Measurements from ENCODE around the gene SLC16A9.
"Not testable (repeated sequence)": the region's sequence is repeated elsewhere in the genome, so short reads cannot be mapped to it uniquely, and the experiment has no call there.

The SLC16A9 gene

DNA sequence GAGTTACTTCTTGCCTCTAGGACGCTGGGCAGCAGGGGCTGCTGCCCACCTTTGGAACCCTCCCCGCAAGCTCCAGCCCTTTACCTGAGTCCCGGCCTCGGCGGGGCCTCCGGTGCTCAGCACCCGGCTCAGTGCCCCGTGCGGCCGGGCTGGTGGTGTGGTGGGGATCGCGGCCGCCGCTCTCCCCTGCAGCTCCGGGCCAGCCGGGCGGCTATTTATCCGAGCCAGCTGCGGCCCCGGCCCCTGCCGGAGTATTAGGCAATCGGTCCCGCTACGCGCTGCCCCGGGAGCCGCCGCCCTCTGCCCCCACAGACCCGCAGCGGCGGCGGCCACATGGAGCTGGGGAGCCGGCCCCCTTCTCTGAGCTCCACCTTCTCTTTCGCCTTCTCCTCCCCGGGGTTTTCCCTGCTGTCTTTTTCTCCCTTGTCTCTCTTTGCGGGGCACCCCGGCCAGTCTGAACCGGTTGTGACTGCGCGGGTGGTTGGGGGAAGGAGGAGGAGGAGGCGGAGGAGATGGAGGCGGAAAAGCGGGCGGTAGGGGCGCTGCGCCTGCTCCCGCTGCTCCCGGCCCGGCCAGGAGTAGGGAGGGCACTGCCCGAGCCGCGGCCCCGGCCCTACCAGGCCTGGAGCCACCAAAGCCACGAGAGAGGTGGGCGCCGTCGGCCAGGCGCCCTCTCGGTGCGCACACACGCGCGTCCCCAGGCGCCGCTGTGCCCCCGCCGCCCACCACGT lies at the start of gene SLC16A9:
Gene SLC16A9, minus strand, starts transcription at position 456 of the 731 bp plus-strand sequence. CDS start 25,559 bp downstream, outside the sequence.
- DNase-seq: peak; percentile 66

DNA sequence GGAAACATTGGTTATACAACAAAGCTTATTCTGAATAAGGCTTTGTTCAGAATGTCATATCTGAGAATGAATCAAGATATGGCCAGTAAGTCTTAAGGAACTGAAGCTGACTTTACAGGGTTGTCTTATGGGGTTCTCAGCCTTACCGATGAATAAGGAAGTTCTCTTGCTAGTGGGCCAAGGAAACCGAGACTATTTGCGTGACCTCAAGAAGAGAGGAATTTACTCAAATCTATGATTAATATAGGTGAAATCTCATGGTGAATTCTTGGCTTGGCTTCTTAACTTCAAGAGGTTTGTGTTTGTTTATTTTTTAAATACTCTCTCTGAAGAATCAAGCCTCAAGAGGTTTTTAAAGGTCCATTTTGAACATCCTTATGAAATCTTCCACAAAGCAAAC lies 48.3 kb upstream of the SLC16A9 start:
- DNase-seq: no peak

DNA sequence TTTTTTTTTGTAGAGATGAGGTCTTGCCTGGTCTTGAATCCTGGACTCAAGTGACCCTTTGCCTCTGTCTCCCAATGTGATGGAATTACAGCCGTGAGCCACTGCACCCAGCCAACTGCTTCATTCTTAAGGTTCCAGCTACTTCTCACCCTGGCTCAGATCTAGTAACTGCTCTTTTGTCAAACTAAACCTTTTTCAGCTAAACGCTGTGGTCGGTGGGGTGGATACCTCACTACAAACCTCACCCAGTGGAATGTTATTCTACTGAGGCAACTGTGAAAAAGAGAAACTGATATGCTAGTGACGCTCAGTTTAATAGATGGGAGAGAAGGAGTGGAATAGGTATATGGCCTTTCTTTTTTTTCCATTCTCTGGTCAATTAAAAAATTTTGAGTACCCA lies 45.3 kb upstream of the SLC16A9 start:
- no peak for DNase-seq

- DNase-seq: no peak
Measured at GRCh38 chr10:59753267-59753666, 43.6 kb upstream of the SLC16A9 start, which contains the start of gene MRLN. TSS of gene MRLN (minus strand) at chr10:59753455.

- no peak for DNase-seq
Measured at GRCh38 chr10:59752278-59752940, 42.8 kb upstream of the SLC16A9 start.

- no peak for DNase-seq
Measured at GRCh38 chr10:59750155-59750945, 40.7 kb upstream of the SLC16A9 start.

GRCh38 chr10:59748834-59749233 lies 39.2 kb upstream of the SLC16A9 start:
- no peak for DNase-seq

- DNase-seq: no peak
Measured at GRCh38 chr10:59745163-59745650, 35.6 kb upstream of the SLC16A9 start.

DNA sequence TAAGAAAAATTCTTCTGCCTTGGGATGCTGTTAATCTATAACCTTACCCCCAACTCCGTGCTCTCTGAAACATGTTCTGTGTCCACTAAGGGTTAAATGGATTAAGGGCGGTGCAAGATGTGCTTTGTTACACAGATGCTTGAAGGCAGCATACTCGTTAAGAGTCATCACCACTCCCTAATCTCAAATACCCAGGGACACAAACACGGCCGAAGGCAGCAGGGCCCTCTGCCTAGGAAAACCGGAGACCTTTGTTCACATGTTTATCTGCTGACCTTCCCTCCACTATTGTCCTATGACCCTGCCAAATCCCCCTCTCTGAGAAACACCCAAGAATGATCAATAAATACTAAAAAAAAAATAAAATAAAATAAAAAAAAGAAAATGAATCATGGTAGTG lies 35.1 kb upstream of the SLC16A9 start:
- DNase-seq: not testable (repeated sequence)

- DNase-seq: not testable (repeated sequence)
Measured at GRCh38 chr10:59744156-59744555, 34.5 kb upstream of the SLC16A9 start.

DNA sequence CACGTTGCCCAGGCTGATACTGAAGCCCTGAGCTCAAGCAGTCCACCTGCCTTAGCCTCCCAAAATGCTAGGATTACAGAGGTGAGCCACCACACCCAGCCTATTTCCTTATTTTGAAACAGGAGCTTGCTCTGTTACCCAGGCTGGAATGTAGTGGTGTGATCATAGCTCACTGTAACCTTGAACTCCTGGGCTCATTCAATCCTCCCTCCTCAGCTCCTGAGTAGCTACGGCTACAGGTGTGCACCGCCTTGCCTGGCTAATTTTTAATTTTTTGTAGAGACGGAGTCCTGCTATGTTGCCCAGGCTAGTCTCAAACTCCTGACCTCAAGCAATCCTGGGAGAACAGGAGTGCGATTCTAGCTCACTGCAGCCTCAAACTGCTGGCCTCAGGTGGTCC lies 31.9 kb upstream of the SLC16A9 start:
- no peak for DNase-seq

GRCh38 chr10:59741048-59741447 lies 31.4 kb upstream of the SLC16A9 start:
- no peak for DNase-seq

DNA sequence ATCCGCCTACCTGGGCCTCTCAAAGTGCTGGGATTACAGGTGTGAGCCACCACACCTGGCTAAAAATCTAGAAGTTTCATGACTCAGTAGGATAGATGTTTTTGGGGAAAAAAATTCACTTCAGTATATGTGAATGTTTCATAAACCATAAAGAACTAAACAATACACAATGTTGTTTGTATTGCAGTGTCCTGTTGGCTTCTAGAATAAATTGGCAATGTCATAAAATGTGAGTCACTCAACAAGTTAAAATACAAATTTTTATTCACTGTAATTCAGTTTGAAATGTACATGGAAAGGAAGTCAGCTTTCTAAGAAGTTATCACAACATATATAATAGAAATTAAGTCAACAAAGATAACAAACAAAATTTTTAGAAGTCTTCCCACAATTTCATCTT lies 27.1 kb upstream of the SLC16A9 start:
- DNase-seq: no peak

GRCh38 chr10:59735296-59735695 lies 25.6 kb upstream of the SLC16A9 start:
- no peak for DNase-seq

DNA sequence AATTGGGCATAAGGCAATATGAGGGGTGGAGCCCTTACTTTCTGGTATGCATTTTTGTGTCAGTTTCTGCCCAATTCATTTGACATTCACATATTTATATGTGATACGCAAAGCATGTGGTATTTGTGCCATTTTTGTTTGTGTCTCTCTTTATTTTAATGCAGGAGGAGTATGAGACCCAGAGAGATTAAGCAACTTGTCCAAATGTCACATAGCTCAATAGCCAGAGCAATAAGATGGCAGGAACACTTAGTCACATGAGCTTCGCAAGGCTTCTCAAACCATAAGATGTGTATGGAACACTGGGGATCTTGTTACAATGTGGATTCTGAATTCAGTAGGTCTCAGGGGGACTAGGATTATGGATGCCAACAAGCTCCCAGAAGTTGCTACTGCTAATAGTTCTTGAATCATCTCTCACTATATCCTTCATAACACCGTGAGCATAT lies 24.4 kb upstream of the SLC16A9 start:
- no peak for DNase-seq

DNA sequence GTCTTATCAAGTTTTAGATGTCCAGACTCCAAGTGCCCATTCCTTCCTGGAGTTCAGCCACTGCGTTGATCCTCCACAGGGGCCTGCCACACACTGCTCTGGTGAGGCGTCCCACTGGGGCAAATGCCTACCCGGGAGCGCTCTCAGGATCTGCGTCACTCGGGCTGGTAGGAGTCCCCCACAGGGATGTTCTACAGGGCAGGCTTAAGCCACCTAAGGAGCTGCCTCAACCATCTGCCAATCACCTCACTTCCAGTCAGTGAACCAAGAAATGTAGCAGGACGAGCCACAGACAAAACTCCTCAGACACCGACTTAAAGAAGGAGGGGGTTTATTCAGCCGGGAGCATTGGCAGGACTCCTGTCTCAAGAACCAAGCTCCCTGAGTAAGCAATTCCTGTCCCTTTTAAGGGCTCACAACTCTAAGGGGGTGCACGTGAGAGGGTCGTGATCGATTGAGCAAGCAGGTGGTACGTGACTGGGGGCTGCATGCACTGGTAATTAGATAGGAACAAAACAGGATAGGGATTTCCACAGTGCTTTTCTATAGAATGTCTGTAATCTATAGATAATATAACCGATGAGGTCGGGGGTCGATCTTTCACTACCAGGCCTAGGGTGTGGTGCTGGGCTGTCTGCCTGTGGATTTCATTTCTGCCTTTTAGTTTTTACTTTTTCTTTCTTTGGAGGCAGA lies 23.8 kb upstream of the SLC16A9 start:
- DNase-seq: not testable (repeated sequence)

DNA sequence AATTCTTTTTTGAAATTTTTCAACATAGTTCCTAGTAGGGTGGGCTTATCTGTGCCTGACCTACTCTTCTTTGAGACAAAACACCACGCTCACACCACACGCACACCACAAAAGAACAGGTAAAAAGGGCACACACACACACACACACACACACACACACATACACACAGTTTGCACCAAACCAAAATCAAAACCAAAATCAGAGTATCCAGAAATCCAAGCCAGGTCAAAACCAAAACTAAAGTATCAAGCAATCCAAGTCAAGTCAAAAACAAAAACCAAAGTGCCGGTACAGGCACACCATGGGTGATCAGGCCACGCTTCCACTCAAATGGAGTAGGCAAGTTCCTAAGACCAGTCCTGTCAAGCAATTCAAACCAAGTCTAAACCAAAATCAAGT lies 23.2 kb upstream of the SLC16A9 start:
- DNase-seq: not testable (repeated sequence)

- DNase-seq: not testable (repeated sequence)
Measured at GRCh38 chr10:59729167-59729566, 19.5 kb upstream of the SLC16A9 start.

DNA sequence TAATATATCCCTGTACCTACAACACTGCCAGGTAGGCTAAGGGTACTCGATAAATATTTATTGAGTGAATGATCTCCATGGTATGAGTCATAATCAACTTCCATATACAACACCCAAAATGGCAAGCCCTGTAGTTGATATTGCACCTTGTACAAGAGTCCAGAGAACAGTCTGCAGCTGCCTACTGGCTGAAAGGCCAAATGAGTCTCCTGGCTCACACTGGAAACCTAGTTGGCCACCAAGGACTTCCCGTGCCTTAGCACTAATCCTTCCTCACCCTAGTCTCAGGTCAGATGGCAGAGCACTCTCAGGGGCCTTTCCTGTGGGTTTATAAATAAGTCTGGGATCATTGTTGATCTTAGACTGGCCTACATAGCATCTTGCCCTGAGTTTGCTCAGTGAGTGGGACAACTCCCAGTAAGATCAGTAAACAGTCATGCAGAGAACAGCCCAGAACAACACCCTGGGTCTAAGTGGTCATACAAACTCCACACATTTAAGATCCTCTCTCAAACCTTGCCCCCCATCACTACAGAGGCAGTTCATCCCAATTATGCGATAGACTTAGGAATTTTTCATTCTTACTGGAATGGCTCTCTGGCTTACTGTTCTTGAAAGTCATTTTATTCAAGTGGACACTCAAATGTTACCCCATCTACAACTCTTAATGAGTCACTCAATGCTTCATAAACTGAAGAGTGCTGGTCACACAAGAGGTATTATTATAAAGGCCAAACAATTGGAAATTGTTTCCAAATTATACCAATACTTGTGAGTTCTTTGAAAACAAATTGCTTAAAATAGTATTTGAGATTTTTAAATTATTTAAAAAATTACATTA lies 14.7 kb upstream of the SLC16A9 start:
- DNase-seq: no peak

GRCh38 chr10:59720377-59720776 lies 10.7 kb upstream of the SLC16A9 start:
- no peak for DNase-seq

GRCh38 chr10:59719374-59719773 lies 9.7 kb upstream of the SLC16A9 start:
- no peak for DNase-seq

- DNase-seq: no peak
Measured at GRCh38 chr10:59718257-59718656, 8.6 kb upstream of the SLC16A9 start.

All from NCI-H1092 treated with DMSO at 0.1 percent for 48 hours (cell line).